Fibroblast of lung (primary cell): ENCODE measurements around the gene KMT2C. TPM values are rescaled to one million over a fixed set of nuclear protein-coding genes. Genes with fewer than 3 reads are reported as not detected.

Experiments used
- DNase-seq, 2 donors: peaks; one replicate each; pipeline versions ENCODE4 v3.0.0 to v3.0.0-alpha.2; 2010; ENCODE audit warnings: low read depth in 2 of 2
- H2AFZ ChIP-seq: 2 replicates; pipeline ENCODE4 v1.5.1; 2012; ENCODE audit warnings: low read length, control low read depth, inconsistent platforms
- H3K27ac ChIP-seq: 2 replicates; pipeline ENCODE4 v1.5.1; 2011; ENCODE audit warnings: low read length, control low read depth; ENCODE audit not compliant: insufficient read depth
- H3K27me3 ChIP-seq: 2 replicates; pipeline ENCODE4 v1.5.1; 2011; ENCODE audit warnings: mild to moderate bottlenecking, low read length; ENCODE audit not compliant: control insufficient read depth, insufficient read depth
- H3K36me3 ChIP-seq: 2 replicates; pipeline ENCODE4 v1.5.1; 2011; ENCODE audit warnings: low read length; ENCODE audit not compliant: control insufficient read depth, insufficient read depth
- H3K4me1 ChIP-seq: 2 replicates; pipeline ENCODE4 v1.5.1; 2011; ENCODE audit warnings: low read length; ENCODE audit not compliant: control insufficient read depth, insufficient read depth; ENCODE audit errors: extremely low read depth
- H3K4me2 ChIP-seq: 2 replicates; pipeline ENCODE4 v1.5.1; 2011; ENCODE audit warnings: low read length, control low read depth; ENCODE audit not compliant: insufficient read depth; ENCODE audit errors: extremely low read depth
- H3K4me3 ChIP-seq, 4 experiments: fragments of 200-600 bp in 1 of 4; sonication (generic) in 1 of 4; replicated peaks in 1 of 4; 2 replicates each; pipeline ENCODE4 v1.5.1; 2011 to 2016; ENCODE audit warnings: low read length in 4 of 4, low read depth in 3 of 4, mild to moderate bottlenecking in 3 of 4, control low read depth in 2 of 4, inconsistent platforms in 1 of 4, mixed read lengths in 1 of 4; ENCODE audit not compliant: insufficient read depth in 1 of 4; ENCODE audit errors: control extremely low read depth in 1 of 4
- H3K79me2 ChIP-seq: 2 replicates; pipeline ENCODE4 v1.5.1; 2012; ENCODE audit warnings: mild to moderate bottlenecking, low read length, inconsistent platforms; ENCODE audit not compliant: control insufficient read depth, insufficient read depth
- H3K9ac ChIP-seq: 2 replicates; pipeline ENCODE4 v1.5.1; 2011; ENCODE audit warnings: mild to moderate bottlenecking, low read length, control low read depth; ENCODE audit not compliant: insufficient read depth
- H3K9me3 ChIP-seq: 2 replicates; pipeline ENCODE4 v1.5.1; 2012; ENCODE audit warnings: low read depth, low read length; ENCODE audit not compliant: control insufficient read depth, insufficient read depth
- H4K20me1 ChIP-seq: 2 replicates; pipeline ENCODE4 v1.5.1; 2011; ENCODE audit warnings: low read length; ENCODE audit not compliant: control insufficient read depth, insufficient read depth; ENCODE audit errors: extremely low read depth
- EZH2 ChIP-seq: IDR thresholded peaks from 2 replicates; pipeline ENCODE4 v1.5.1; 2012; ENCODE audit warnings: low read length, control low read depth, mild to moderate bottlenecking; ENCODE audit errors: missing control alignments
- polyA plus RNA-seq, 2 donors: library from polyadenylated mRNA; depleted of rRNA in 1 of 2; stranded (reverse) in 1 of 2; unstranded in 1 of 2; fragments of >200 nt; gene quantifications; 2 replicates each; pipeline ENCODE4 v1.2.1, GENCODE V29; 2011 to 2012; ENCODE audit warnings: missing spikeins in 1 of 2
- total RNA-seq: library from RNA; depleted of rRNA; stranded (reverse); fragments of >200 nt; gene quantifications from 2 replicates; pipeline ENCODE4 v1.2.1, GENCODE V29; 2014
- TF ChIP-seq, protein P1 (sequence below), 2 donors: IDR thresholded peaks in 1 of 2; conservative IDR thresholded peaks in 1 of 2; 1 replicate in 1 of 2; 2 replicates in 1 of 2; pipeline ENCODE4 v1.5.1; 2011 to 2012; ENCODE audit warnings: low read length in 2 of 2, control low read depth in 1 of 2, inconsistent platforms in 1 of 2, low read depth in 1 of 2, mild to moderate bottlenecking in 1 of 2

The KMT2C gene
- total and polyA plus RNA-seq, 2 donors (not counting 1 experiment from before 2014, with no cell fraction given) = 11.1 to 32.4 TPM

DNA sequence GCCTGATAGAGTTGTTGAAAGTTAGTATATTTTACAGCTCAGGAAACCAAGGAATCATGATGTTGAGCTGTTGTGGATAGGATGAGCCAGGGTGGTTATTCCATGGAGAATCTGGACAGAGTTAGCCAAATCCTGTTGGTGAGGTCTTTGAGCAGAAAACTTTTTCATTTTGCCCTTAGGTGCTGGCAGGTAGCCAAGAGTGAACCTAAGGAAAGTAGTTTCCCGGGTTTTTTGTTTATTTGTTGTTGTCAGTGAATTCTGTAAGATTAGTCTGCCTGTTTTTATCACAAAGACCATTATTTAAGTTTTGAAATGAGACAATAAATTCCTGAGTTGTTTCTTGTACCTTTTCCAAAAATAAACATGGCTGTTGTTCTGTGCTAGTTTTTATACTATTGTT, 349.3 kb downstream of the KMT2C start:
- Histone ChIP-seq H2AFZ (no peak overlapping the region), H3K79me2 (no peaks in the 10 kb centered on the region), H3K36me3 (no peaks in the 10 kb centered on the region), H3K4me2 (no peak overlapping the region), H3K27me3 (no peaks in the 10 kb centered on the region), H3K9ac (no peak overlapping the region), H4K20me1 (no peaks in the 10 kb centered on the region), H3K27ac (no peak overlapping the region), H3K4me3 (no peak overlapping the region), H3K4me1 (no peaks in the 10 kb centered on the region), H3K9me3 (no peaks in the 10 kb centered on the region)
- no peak for DNase-seq
- no peak for TF ChIP-seq EZH2
- TF ChIP-seq, protein P1, sequence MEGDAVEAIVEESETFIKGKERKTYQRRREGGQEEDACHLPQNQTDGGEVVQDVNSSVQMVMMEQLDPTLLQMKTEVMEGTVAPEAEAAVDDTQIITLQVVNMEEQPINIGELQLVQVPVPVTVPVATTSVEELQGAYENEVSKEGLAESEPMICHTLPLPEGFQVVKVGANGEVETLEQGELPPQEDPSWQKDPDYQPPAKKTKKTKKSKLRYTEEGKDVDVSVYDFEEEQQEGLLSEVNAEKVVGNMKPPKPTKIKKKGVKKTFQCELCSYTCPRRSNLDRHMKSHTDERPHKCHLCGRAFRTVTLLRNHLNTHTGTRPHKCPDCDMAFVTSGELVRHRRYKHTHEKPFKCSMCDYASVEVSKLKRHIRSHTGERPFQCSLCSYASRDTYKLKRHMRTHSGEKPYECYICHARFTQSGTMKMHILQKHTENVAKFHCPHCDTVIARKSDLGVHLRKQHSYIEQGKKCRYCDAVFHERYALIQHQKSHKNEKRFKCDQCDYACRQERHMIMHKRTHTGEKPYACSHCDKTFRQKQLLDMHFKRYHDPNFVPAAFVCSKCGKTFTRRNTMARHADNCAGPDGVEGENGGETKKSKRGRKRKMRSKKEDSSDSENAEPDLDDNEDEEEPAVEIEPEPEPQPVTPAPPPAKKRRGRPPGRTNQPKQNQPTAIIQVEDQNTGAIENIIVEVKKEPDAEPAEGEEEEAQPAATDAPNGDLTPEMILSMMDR (conservative IDR thresholded peaks at IDR 0.05 in 1 of 2, IDR thresholded peaks at IDR 0.05 in 1 of 2; ENCODE audit: low read depth in 1 of 2, low read length in 2 of 2) = no peak

GRCh38 chr7:152085131-152085530, 350.7 kb downstream of the KMT2C start:
- no peak for DNase-seq
- no peak overlapping the region for H3K27ac ChIP-seq
- no peaks in the 10 kb centered on the region for H4K20me1 ChIP-seq
- no peak overlapping the region for H2AFZ ChIP-seq
- no peaks in the 10 kb centered on the region for H3K27me3 ChIP-seq
- no peaks in the 10 kb centered on the region for H3K4me1 ChIP-seq
- no peak overlapping the region for H3K4me2 ChIP-seq
- H3K9ac ChIP-seq = no peak overlapping the region
- H3K4me3 ChIP-seq = no peak overlapping the region
- no peaks in the 10 kb centered on the region for H3K9me3 ChIP-seq
- H3K79me2 ChIP-seq = no peaks in the 10 kb centered on the region
- no peak for TF ChIP-seq EZH2
- TF ChIP-seq, protein P1 (conservative IDR thresholded peaks at IDR 0.05 in 1 of 2, IDR thresholded peaks at IDR 0.05 in 1 of 2; ENCODE audit: low read depth in 1 of 2, low read length in 2 of 2) = no peak
- no peaks in the 10 kb centered on the region for H3K36me3 ChIP-seq

Other genes with a start within 250 kb of the KMT2C start
- gene XRCC2, start 240.1 kb upstream of the KMT2C start, total RNA-seq = under 0.01 and 0.66 TPM in 2 replicates
- 1.4 and 4.0 TPM in 2 replicates for gene XRCC2, start 240.1 kb upstream of the KMT2C start, polyA plus RNA-seq